Prostate gland (tissue), 2 donors: Measurements from ENCODE around the gene COLGALT1.

ENCODE experiments used
- CTCF ChIP-seq, 4 experiments: fragments of 200-600 bp in 2 of 4; fragments of 450-650 bp in 2 of 4; sonication (generic) in 2 of 4; IDR thresholded peaks; 1 replicate in 3 of 4; 2 replicates in 1 of 4; pipeline ENCODE4 v1.5.1; 2016 to 2019; ENCODE audit warnings: antibody characterized with exemption in 4 of 4, mild to moderate bottlenecking in 2 of 4, moderate library complexity in 2 of 4
- POLR2A ChIP-seq: fragments of 450-650 bp; IDR thresholded peaks from one replicate; pipeline ENCODE4 v1.6.1; 2016; ENCODE audit warnings: antibody characterized with exemption, mild to moderate bottlenecking
- POLR2AphosphoS5 ChIP-seq: sonication (generic); formaldehyde crosslinking; IDR thresholded peaks from one replicate; pipeline ENCODE4 v1.6.1; 2017; ENCODE audit warnings: antibody characterized with exemption

DNA sequence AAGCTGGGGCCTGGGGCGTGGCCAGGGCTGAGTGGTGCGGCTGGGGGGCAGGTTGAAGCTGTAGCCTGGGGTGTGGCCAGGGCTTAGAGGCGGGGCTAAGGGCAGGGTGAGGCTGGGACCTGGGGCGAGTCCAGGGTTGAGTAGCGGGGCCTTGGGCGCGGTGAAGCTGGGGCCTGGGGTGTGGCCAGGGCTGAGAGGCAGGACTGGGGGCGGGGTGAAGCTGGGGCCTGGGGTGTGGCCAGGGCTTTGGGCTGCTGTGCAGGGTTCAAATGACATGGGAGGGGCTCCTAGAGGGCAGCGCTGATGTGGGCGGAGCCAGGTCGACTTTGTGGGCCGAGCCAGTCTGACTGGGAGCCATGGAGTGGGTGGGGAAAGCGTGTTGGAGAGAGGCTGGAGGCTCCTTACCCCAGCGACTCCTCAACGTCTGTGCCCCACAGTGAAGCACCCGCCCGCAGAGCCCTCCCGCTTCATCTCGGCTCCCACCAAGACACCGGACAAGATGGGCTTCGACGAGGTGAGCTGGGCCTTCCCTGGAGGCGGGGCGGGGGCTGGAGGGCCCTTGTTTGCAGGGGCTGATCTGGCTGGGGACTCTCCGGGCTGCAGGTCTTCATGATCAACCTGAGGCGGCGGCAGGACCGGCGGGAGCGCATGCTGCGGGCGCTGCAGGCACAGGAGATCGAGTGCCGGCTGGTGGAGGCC lies 21.5 kb downstream of the COLGALT1 start:
- TF ChIP-seq CTCF (IDR thresholded peaks at IDR 0.05), result no peak
- no peak for TF ChIP-seq POLR2AphosphoS5
- no peak for TF ChIP-seq POLR2A
